Inferior parietal cortex (tissue), 1 donor: ENCODE results near the gene IFNL3.
"Not testable (repeated sequence)": the region's sequence is repeated elsewhere in the genome, so short reads cannot be mapped to it uniquely, and the experiment has no call there.

Source experiments
- DNase-seq: peaks from one replicate; pipeline ENCODE4 v3.0.0-alpha.2; 2016; ENCODE audit errors: extremely low spot score

The IFNL3 gene

DNA sequence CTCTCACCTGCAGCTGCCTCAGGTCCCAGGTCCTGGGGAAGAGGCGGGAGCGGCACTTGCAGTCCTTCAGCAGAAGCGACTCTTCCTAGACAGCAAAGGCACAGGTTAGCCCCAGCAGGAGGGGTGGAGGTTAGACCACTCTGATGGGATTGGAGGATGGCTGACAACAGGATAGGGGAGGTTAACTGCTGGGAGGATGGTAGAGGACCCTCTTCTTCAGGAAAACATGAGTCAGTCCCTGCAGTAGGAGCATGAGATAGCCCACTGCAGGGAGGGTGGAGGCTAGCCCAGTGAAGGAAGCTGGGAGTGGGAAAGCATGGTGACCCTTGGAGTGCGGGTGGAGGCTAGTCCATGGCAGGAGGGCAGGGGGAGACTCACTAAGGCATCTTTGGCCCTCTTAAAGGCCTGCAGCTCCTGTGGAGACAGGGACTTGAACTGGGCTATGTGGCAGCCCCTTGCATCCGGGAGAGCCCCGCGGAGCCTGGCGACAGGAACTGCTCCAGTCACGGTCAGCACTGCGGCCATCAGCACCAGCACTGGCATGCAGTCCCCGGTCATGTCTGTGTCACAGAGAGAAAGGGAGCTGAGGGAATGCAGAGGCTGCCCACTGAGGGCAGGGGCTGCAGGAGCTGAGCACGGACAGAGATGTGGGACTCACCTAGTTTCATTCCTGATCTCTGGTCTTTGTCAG, at the start of gene IFNL3:
IFNL3 (minus strand) TSS at position 597 of the 691 bp plus-strand sequence; CDS start at position 558, 39 bp downstream.
- DNase-seq, result not testable (repeated sequence)

GRCh38 chr19:39293394-39293793, 48.6 kb upstream of the IFNL3 start:
- DNase-seq, result no peak

GRCh38 chr19:39284032-39284431, 39.2 kb upstream of the IFNL3 start:
- DNase-seq, result no peak

DNA sequence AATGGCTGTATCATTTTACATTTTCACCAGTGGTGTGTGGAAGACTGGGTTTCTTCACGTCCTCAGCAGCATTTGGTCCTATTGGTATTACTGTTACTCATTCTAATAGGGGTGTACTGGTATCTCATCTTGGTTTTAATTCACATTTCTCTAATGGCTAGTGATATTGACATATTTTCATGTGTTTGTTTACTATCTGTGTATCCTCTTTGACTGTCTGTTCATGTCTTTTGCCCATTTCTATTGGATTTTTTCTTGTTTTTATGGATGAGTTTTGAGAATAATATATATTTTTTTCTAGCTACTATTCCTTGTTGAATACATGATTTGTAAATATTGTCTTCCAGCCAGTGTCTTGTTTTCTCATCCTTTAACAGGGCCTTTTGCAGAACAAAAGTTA, 37.2 kb upstream of the IFNL3 start:
- DNase-seq, result no peak

- no peak for DNase-seq
Measured at GRCh38 chr19:39277598-39277997, 32.8 kb upstream of the IFNL3 start.

GRCh38 chr19:39276740-39277139, 31.9 kb upstream of the IFNL3 start:
- no peak for DNase-seq

DNA sequence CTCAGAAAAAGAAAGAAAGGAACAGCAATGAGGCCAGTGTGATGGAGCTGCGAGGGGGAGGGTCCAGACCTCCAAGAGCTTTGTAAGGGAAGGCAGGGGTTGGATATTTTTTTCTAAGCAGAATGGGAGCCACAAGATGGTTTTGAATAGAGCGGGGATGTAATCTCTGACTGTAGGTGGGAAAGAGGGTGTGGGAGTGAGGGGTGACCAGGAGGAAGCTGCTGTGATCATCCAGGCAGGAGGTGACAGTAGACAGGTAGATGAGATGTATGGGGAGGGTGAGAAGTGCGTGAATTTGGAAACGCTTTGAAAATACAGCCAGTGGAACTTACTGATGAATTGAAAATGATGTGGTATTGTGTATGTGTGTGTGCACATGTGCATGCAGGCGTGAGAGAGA, 30.8 kb upstream of the IFNL3 start:
- no peak for DNase-seq

DNA sequence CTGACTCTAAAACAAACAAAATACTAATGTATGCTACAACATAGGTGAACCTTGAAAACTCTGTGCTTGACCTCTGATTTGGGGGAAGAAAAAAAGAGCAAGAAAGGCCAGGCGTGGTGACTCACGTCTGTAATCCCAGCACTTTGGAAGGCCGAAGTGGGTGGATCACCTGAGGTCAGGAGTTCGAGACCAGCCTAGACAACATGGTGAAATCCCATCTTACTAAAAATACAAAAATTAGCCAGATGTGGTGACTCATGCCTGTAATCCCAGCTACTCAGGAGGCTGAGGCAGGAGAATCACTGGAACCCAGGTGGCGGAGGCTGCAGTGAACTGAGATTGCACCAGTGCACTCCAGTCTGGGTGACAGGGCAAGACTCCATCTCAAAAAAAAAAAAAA, 29.1 kb upstream of the IFNL3 start:
- not testable (repeated sequence) for DNase-seq

DNA sequence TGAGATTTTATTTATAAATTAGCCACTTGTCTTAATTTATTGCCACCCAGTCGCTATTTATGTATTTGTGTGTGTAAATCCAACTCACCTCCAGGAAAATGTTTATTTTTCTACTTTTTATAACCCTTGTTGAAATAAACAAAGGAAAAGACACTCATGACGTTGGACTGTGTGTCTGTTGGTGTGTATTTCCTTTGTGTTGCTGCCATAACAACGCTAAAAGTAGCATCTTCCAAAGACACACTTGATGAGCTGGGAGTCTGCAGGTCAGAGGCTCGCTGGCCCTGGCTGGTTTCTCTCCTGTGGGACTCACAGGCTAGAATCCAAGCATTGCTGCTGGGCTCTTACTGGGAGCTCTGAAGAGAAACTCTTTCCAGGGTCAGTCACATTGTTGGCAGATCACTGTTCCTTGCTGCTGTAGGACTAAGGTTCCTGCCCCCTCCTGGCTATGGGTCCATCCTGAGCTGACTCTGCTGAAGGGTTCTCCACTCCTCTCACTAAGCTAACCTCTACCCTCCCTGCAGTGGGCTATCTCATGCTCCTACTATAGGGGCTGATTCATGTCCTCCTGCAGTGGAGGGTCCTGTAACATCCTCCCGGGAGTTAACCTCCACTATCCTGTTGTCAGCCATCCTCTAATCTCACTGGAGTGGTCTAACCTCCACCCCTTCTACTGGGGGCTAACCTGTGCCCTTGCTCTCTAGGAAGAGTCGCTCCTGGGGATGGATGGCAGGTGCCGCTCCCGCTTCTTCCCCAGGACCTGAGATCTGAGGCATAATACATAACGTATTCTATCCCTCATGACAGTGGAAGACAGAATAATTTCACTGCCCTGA, 25.4 kb upstream of the IFNL3 start:
- no peak for DNase-seq

- DNase-seq, result not testable (repeated sequence)
Measured at GRCh38 chr19:39269369-39269768, 24.6 kb upstream of the IFNL3 start.

DNA sequence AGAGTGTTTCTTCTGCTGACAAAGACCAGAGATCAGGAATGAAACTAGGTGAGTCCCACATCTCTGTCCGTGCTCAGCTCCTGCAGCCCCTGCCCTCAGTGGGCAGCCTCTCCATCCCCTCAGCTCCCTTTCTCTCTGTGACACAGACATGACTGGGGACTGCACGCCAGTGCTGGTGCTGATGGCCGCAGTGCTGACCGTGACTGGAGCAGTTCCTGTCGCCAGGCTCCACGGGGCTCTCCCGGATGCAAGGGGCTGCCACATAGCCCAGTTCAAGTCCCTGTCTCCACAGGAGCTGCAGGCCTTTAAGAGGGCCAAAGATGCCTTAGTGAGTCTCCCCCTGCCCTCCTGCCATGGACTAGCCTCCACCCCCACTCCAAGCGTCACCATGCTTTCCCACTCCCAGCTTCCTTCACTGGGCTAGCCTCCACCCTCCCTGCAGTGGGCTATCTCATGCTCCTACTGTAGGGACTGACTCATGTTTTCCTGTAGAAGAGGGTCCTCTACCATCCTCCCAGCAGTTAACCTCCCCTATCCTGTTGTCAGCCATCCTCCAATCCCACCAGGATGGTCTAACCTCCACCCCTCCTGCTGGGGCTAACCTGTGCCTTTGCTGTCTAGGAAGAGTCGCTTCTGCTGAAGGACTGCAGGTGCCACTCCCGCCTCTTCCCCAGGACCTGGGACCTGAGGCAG, 23.9 kb upstream of the IFNL3 start:
- DNase-seq, result not testable (repeated sequence)

DNA sequence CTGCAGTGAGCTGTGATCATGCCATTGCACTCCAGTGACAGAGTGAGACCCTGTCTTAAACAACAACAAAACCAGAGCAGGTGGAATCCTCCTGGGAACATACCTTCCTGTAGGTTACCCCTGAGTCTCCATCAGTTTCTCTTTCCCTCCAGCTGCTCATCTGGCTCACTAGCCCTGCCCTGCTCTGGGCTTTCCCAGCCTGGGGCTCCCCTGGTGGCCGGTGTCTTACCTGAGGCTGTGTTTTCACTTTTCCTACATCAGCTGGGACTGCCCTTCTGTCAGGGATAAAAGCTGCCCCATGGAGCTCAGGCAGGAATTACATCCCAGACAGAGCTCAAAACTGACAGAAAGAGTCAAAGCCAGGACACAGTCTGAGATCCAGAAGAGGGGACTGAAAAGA, 23.3 kb upstream of the IFNL3 start, which contains the start of gene IFNL2:
IFNL2 (plus strand) TSS at position 312 of the 400 bp plus-strand sequence. CDS start 173 bp downstream, outside the sequence.
- DNase-seq, result not testable (repeated sequence)

- no peak for DNase-seq
Measured at GRCh38 chr19:39265321-39265916, 20.6 kb upstream of the IFNL3 start.

DNA sequence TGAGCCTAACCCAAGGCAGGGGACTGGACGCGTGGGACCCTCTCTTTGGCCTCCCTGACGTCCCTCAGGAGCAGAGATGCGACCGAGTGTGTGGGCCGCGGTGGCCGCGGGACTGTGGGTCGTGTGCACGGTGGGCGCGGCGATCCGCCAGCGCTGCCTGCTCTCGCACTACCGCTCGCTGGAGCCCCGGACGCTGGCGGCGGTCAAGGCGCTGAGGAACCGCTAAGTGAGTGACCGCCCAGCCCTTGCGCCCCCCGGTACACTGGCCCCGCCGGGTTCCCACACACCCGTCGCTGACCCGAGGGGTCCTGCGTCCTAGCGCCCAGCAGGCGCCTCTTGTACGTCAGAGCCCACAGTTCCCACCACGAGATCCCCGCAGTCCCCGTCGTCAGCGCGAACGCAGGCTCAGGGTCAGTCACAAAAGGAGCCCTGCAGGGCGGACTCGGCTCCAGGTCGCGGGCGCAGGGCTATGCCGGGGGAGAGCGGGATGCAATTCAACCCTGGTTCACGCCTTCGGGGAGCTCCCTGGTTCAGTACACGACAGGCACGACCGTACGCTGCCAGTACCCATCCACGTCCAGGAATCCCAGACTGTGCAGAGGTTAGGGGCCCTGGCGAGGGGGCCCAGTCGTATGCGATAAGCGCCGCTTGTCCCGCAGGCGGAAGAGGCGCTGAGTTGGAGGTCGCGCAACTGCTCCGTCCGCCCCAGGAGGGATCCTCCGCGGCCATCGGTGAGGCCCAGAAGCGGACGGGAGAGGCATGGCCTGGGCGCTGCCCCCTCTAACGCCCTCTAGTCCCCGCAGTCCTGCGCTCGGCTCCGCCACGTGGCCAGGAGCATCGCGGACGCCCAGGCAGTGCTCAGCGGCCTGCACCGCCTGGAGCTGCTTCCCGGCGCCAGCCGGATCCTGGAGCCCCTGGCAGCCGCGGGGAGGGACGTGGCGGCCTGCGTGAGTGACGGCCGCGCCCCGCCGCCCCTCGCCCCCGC, 19.8 kb upstream of the IFNL3 start:
- no peak for DNase-seq

- no peak for DNase-seq
Measured at GRCh38 chr19:39263912-39264305, 19.1 kb upstream of the IFNL3 start.

DNA sequence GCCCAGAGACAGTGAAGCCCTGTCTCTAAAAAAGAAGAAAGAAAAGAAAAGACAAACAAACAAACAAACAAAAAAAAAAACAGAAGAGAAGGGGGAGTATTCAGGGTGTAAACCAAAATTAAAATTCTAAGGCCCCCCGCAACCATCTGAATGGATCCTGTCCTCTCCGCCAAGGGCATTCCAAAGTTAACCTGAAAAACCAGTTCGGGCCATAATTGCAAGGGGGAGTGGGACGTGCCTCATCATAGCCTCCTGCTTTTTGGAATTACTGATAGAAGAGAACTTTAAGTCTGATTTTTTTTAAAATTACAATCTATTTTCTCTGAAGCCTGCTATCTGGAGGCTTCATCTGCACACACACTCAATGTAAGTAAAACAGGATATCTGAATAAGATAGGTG, 17.7 kb upstream of the IFNL3 start:
- no peak for DNase-seq

DNA sequence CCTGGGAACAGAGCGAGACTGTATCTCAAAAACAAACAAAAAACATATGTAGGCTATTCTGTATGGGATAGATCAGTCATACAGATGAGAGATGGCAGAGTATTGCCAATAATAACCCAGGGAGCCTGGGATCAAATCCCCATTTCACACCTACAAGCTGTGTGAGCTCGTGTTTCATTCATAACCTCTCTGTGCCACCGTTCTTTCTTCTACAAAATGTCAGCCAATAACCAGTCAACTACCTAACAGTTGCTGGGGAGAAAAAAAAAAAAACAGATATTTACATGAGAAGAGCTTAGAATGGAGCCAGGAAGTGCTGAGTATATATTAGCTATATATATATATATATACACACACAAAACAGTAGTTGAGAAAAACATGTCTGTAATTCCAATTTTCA, 16.9 kb upstream of the IFNL3 start:
- no peak for DNase-seq

DNA sequence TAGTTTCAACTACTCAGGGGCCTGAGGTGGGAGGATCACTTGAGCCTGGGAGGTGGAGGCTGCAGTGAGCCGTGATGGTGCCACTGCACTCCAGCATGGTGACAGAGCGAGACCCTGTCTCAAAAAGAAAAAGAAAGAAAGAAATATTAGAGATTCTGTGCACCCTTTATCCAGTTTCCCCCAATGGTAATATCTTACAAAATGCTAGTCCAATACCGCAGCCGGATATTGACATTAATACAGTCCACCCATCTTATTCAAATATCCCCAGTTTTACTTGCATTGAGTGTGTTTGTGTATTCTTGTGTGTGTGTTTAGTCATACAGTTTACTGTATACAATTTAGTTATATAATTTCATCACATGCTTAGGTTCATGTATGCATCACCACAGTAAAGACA, 12.4 kb upstream of the IFNL3 start:
- DNase-seq, result no peak

- peak; percentile 17 for DNase-seq
Measured at GRCh38 chr19:39254531-39255345, 9.9 kb upstream of the IFNL3 start.
